Measurements from ENCODE around the gene HIVEP3. TPM values are rescaled to one million over a fixed set of nuclear protein-coding genes. Genes with fewer than 3 reads are reported as not detected.

HIVEP3 gene
- total RNA-seq, 2 experiments from 2014 or later: 15.1 to 18.1 TPM

- CTCF ChIA-PET: no interaction called here
- H3K4me1 Mint-ChIP-seq: peaks cover 6% of the 10 kb centered on the region
- DNase-seq (no peak), ATAC-seq (no peak)
- no peaks in the 10 kb centered on the region for H3K27me3 Mint-ChIP-seq
- H3K36me3 Mint-ChIP-seq: no peaks in the 10 kb centered on the region
- H3K4me3 Mint-ChIP-seq: no peak overlapping the region
- no peaks in the 10 kb centered on the region for H3K9me3 Mint-ChIP-seq (ENCODE audit: low read depth)
- H3K27ac Mint-ChIP-seq: no peak overlapping the region
Observed at GRCh38 chr1:41842993-41843755, 75.5 kb downstream of the HIVEP3 start.

- ATAC-seq: no peak
- CTCF ChIA-PET: no interaction called here
- Mint-ChIP-seq H3K36me3 (no peaks in the 10 kb centered on the region), H3K9me3 (ENCODE audit: low read depth) (no peaks in the 10 kb centered on the region), H3K27ac (no peak overlapping the region), H3K27me3 (no peaks in the 10 kb centered on the region), H3K4me3 (no peak overlapping the region), H3K4me1 (peaks cover 6% of the 10 kb centered on the region)
- no peak for DNase-seq
Observed at GRCh38 chr1:41842326-41842725, 76.4 kb downstream of the HIVEP3 start.

GRCh38 chr1:41840592-41841246 lies 78.0 kb downstream of the HIVEP3 start:
- H3K27me3 Mint-ChIP-seq: no peaks in the 10 kb centered on the region
- no peak for DNase-seq
- no peaks in the 10 kb centered on the region for H3K36me3 Mint-ChIP-seq
- peaks cover 2% of the 10 kb centered on the region for H3K4me1 Mint-ChIP-seq
- H3K27ac Mint-ChIP-seq: no peak overlapping the region
- no peak overlapping the region for H3K4me3 Mint-ChIP-seq
- ATAC-seq: no peak
- no peaks in the 10 kb centered on the region for H3K9me3 Mint-ChIP-seq (ENCODE audit: low read depth)
- CTCF ChIA-PET: no interaction called here

- Mint-ChIP-seq H3K27me3 (no peaks in the 10 kb centered on the region), H3K4me3 (no peak overlapping the region), H3K36me3 (no peaks in the 10 kb centered on the region), H3K27ac (no peak overlapping the region), H3K4me1 (peaks cover 2% of the 10 kb centered on the region), H3K9me3 (ENCODE audit: low read depth) (no peaks in the 10 kb centered on the region)
- CTCF ChIA-PET: no interaction called here
- ATAC-seq: no peak
- no peak for DNase-seq
Observed at GRCh38 chr1:41838266-41838665, 80.5 kb downstream of the HIVEP3 start.

- no peaks in the 10 kb centered on the region for H3K36me3 Mint-ChIP-seq
- H3K4me1 Mint-ChIP-seq: peaks cover 2% of the 10 kb centered on the region
Observed at GRCh38 chr1:41837691-41838090, 81.0 kb downstream of the HIVEP3 start.

GRCh38 chr1:41835485-41835884 lies 83.2 kb downstream of the HIVEP3 start:
- ATAC-seq (no peak), DNase-seq (no peak)
- Mint-ChIP-seq H3K9me3 (ENCODE audit: low read depth) (no peaks in the 10 kb centered on the region), H3K27ac (no peak overlapping the region), H3K36me3 (no peaks in the 10 kb centered on the region), H3K27me3 (no peaks in the 10 kb centered on the region), H3K4me3 (no peak overlapping the region), H3K4me1 (no peaks in the 10 kb centered on the region)
- CTCF ChIA-PET: interaction anchor here (1.5 kb wide), 1 partner anchor 24 kb away, joined by 4 read pairs; no protein-coding TSS in a partner anchor

More at GRCh38 chr1:41837691-41838090, 81.0 kb downstream of the HIVEP3 start:
- ATAC-seq (no peak), DNase-seq (no peak)
- no peaks in the 10 kb centered on the region for H3K9me3 Mint-ChIP-seq (ENCODE audit: low read depth)
- no peaks in the 10 kb centered on the region for H3K27me3 Mint-ChIP-seq
- CTCF ChIA-PET: no interaction called here
- no peak overlapping the region for H3K27ac Mint-ChIP-seq
- H3K4me3 Mint-ChIP-seq: no peak overlapping the region

- no peak for ATAC-seq
Observed at GRCh38 chr1:41833519-41834000, 85.2 kb downstream of the HIVEP3 start.

GRCh38 chr1:41830726-41831125 lies 88.0 kb downstream of the HIVEP3 start:
- no peak overlapping the region for H3K27ac Mint-ChIP-seq
- CTCF ChIA-PET: no interaction called here

More at GRCh38 chr1:41833519-41834000, 85.2 kb downstream of the HIVEP3 start:
- Mint-ChIP-seq H3K4me1 (no peaks in the 10 kb centered on the region), H3K36me3 (no peaks in the 10 kb centered on the region), H3K27ac (no peak overlapping the region), H3K27me3 (no peaks in the 10 kb centered on the region), H3K4me3 (no peak overlapping the region), H3K9me3 (ENCODE audit: low read depth) (no peaks in the 10 kb centered on the region)
- DNase-seq: no peak
- CTCF ChIA-PET: interaction anchor here (1.4 kb wide), 1 partner anchor 260 kb away, joined by 4 read pairs; no protein-coding TSS in a partner anchor

GRCh38 chr1:41827991-41828570 lies 90.6 kb downstream of the HIVEP3 start:
- no peak overlapping the region for H3K4me3 Mint-ChIP-seq
- no peak overlapping the region for H3K27ac Mint-ChIP-seq
- H3K36me3 Mint-ChIP-seq: no peaks in the 10 kb centered on the region
- no peaks in the 10 kb centered on the region for H3K9me3 Mint-ChIP-seq (ENCODE audit: low read depth)
- DNase-seq (no peak), ATAC-seq (no peak)
- CTCF ChIA-PET: no interaction called here
- no peaks in the 10 kb centered on the region for H3K4me1 Mint-ChIP-seq
- H3K27me3 Mint-ChIP-seq: no peaks in the 10 kb centered on the region

More at GRCh38 chr1:41830726-41831125, 88.0 kb downstream of the HIVEP3 start:
- no peak for DNase-seq
- H3K4me3 Mint-ChIP-seq: no peak overlapping the region
- no peaks in the 10 kb centered on the region for H3K9me3 Mint-ChIP-seq (ENCODE audit: low read depth)
- ATAC-seq: no peak
- H3K27me3 Mint-ChIP-seq: no peaks in the 10 kb centered on the region
- H3K4me1 Mint-ChIP-seq: no peaks in the 10 kb centered on the region
- H3K36me3 Mint-ChIP-seq: no peaks in the 10 kb centered on the region

- Mint-ChIP-seq H3K36me3 (no peaks in the 10 kb centered on the region), H3K4me3 (no peak overlapping the region), H3K27me3 (no peaks in the 10 kb centered on the region), H3K4me1 (peaks cover 12% of the 10 kb centered on the region), H3K9me3 (ENCODE audit: low read depth) (no peaks in the 10 kb centered on the region), H3K27ac (no peak overlapping the region)
- CTCF ChIA-PET: no interaction called here
- ATAC-seq: no peak
- no peak for DNase-seq
Observed at GRCh38 chr1:41823471-41823870, 95.3 kb downstream of the HIVEP3 start.

GRCh38 chr1:41822866-41823265 lies 95.9 kb downstream of the HIVEP3 start:
- no peaks in the 10 kb centered on the region for H3K27me3 Mint-ChIP-seq
- ATAC-seq: no peak
- H3K36me3 Mint-ChIP-seq: no peaks in the 10 kb centered on the region
- no peaks in the 10 kb centered on the region for H3K9me3 Mint-ChIP-seq (ENCODE audit: low read depth)
- H3K27ac Mint-ChIP-seq: no peak overlapping the region
- CTCF ChIA-PET: no interaction called here
- peaks cover 13% of the 10 kb centered on the region for H3K4me1 Mint-ChIP-seq
- no peak overlapping the region for H3K4me3 Mint-ChIP-seq
- DNase-seq: no peak

GRCh38 chr1:41819843-41820242 lies 98.9 kb downstream of the HIVEP3 start:
- H3K9me3 Mint-ChIP-seq (ENCODE audit: low read depth): no peaks in the 10 kb centered on the region

GRCh38 chr1:41819069-41819468 lies 99.7 kb downstream of the HIVEP3 start:
- ATAC-seq: no peak
- CTCF ChIA-PET: interaction anchor here (0.9 to 1.6 kb wide), 3 partner anchors 52 to 303 kb away, joined by 3 read pairs; no protein-coding TSS in a partner anchor
- no peak overlapping the region for H3K27ac Mint-ChIP-seq

More at GRCh38 chr1:41819843-41820242, 98.9 kb downstream of the HIVEP3 start:
- Mint-ChIP-seq H3K27me3 (no peaks in the 10 kb centered on the region), H3K4me3 (no peak overlapping the region), H3K27ac (no peak overlapping the region), H3K4me1 (peaks cover 13% of the 10 kb centered on the region), H3K36me3 (no peaks in the 10 kb centered on the region)
- CTCF ChIA-PET: interaction anchor here (0.9 to 1.2 kb wide), 2 partner anchors 51 to 354 kb away, joined by 3 read pairs; no protein-coding TSS in a partner anchor
- no peak for ATAC-seq
- DNase-seq: no peak

More at GRCh38 chr1:41819069-41819468, 99.7 kb downstream of the HIVEP3 start:
- DNase-seq: no peak
- Mint-ChIP-seq H3K36me3 (no peaks in the 10 kb centered on the region), H3K4me1 (peaks cover 13% of the 10 kb centered on the region), H3K9me3 (ENCODE audit: low read depth) (no peaks in the 10 kb centered on the region), H3K4me3 (no peak overlapping the region), H3K27me3 (no peaks in the 10 kb centered on the region)

Measured in activated CD8-positive, alpha-beta memory T cell treated with anti-CD3 and anti-CD28 coated beads, Interleukin-2, amount 10 ng/mL, durations not matched to agents 7 days and 5 days (primary cell).